ENCODE results near the gene CYP21A2. TPM values are rescaled to one million over a fixed set of nuclear protein-coding genes. Genes with fewer than 3 reads are reported as not detected.

Gene CYP21A2
- total and polyA plus RNA-seq, 4 donors, result 1.7 to 29.7 (median 18.3) TPM

DNA sequence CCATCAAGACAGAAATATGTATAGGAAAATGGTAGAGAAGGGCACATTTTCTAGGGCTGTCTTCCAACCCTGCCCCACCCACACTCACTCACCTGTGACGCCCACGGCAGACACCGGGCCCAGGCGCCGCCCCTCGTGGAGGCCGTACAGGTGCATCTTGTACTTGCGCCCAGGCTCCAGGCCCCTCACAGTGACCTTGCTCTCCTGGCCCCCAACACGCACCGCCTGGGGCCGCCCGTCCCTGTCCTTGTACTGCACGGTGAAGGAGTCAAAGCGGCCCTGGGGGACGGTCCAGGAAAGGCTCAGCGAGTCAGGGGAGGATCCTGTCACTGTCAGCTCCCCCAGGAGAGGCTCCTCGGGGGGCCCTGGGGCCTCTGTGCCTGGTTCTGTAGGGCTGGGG lies 19.8 kb downstream of the CYP21A2 start:
- Histone ChIP-seq H3K4me3 (ENCODE audit: low read depth in 1 of 3, low read length in 3 of 3) (no peak overlapping the region), H3K27me3 (ENCODE audit: control insufficient read depth in 4 of 4, insufficient read depth in 4 of 4, low read length in 3 of 4) (no peaks in the 10 kb centered on the region), H3K36me3 (ENCODE audit: control insufficient read depth in 4 of 4, insufficient read depth in 3 of 4, low read depth in 1 of 4, low read length in 3 of 4) (no peaks in the 10 kb centered on the region), H3K9ac (ENCODE audit: low read depth in 1 of 2, low read length in 2 of 2) (no peak overlapping the region), H3K4me1 (ENCODE audit: control insufficient read depth in 4 of 4, insufficient read depth in 4 of 4, low read length in 3 of 4) (no peaks in the 10 kb centered on the region), H3K27ac (ENCODE audit: low read depth in 1 of 2, low read length in 2 of 2) (no peak overlapping the region), H3K9me3 (ENCODE audit: control insufficient read depth in 4 of 4, low read length in 3 of 4) (no peaks in the 10 kb centered on the region)
- 91% methylated on average over 17 of the region's 17 CpGs for WGBS
- no peak for DNase-seq (ENCODE audit: low spot score)
- no peak for TF ChIP-seq HNF4G (IDR thresholded peaks at IDR 0.05)
- TF ChIP-seq NR2F2 (IDR thresholded peaks at IDR 0.05), result no peak
- no peak for TF ChIP-seq SP1 (IDR thresholded peaks at IDR 0.05)
- TF ChIP-seq RXRA (IDR thresholded peaks at IDR 0.05), result no peak
- no peak for TF ChIP-seq FOXA1 (IDR thresholded peaks at IDR 0.05)
- no peak for TF ChIP-seq HNF4A (conservative IDR thresholded peaks at IDR 0.05)
- TF ChIP-seq EGR1 (IDR thresholded peaks at IDR 0.05; ENCODE audit: low read depth in 2 of 2), result no peak
- TF ChIP-seq, protein P1, sequence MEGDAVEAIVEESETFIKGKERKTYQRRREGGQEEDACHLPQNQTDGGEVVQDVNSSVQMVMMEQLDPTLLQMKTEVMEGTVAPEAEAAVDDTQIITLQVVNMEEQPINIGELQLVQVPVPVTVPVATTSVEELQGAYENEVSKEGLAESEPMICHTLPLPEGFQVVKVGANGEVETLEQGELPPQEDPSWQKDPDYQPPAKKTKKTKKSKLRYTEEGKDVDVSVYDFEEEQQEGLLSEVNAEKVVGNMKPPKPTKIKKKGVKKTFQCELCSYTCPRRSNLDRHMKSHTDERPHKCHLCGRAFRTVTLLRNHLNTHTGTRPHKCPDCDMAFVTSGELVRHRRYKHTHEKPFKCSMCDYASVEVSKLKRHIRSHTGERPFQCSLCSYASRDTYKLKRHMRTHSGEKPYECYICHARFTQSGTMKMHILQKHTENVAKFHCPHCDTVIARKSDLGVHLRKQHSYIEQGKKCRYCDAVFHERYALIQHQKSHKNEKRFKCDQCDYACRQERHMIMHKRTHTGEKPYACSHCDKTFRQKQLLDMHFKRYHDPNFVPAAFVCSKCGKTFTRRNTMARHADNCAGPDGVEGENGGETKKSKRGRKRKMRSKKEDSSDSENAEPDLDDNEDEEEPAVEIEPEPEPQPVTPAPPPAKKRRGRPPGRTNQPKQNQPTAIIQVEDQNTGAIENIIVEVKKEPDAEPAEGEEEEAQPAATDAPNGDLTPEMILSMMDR (IDR thresholded peaks at IDR 0.05; ENCODE audit: low read depth, low read length, missing input control), result no peak
- TF ChIP-seq, protein P2, sequence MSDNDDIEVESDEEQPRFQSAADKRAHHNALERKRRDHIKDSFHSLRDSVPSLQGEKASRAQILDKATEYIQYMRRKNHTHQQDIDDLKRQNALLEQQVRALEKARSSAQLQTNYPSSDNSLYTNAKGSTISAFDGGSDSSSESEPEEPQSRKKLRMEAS (IDR thresholded peaks at IDR 0.05), result no peak
- no peak for TF ChIP-seq TAF1 (conservative IDR thresholded peaks at IDR 0.05)
- no peak for TF ChIP-seq YY1 (IDR thresholded peaks at IDR 0.05)
- TF ChIP-seq JUND (IDR thresholded peaks at IDR 0.05), result no peak
- TF ChIP-seq RAD21 (IDR thresholded peaks at IDR 0.05), result no peak
- TF ChIP-seq, protein P3, sequence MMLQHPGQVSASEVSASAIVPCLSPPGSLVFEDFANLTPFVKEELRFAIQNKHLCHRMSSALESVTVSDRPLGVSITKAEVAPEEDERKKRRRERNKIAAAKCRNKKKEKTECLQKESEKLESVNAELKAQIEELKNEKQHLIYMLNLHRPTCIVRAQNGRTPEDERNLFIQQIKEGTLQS (IDR thresholded peaks at IDR 0.05), result no peak

DNA sequence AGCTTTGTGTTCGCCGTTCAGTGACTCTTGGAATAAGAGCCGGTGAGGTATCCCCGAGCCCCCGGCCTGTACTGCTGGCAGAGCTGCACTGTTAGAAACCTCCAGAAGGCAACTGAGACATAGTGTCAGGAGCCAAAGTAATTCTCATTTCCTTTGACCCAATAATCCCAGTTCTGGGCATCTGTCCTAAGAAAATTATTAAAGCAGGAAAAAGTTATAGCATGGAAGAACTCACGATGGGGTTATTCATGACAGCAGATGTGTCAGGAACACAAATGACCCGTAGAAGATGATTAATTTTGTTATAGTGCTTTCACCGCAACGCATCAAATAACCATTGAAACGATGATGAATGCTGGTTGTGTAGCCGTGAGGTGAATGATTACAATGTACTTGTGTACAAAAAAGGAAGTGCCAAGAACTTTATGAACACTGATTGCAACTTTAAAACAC lies 20.3 kb downstream of the CYP21A2 start:
- H3K36me3 ChIP-seq (ENCODE audit: control insufficient read depth in 4 of 4, insufficient read depth in 3 of 4, low read depth in 1 of 4, low read length in 3 of 4), result no peaks in the 10 kb centered on the region
- H3K27me3 ChIP-seq (ENCODE audit: control insufficient read depth in 4 of 4, insufficient read depth in 4 of 4, low read length in 3 of 4), result no peaks in the 10 kb centered on the region
- H3K9me3 ChIP-seq (ENCODE audit: control insufficient read depth in 4 of 4, low read length in 3 of 4), result no peaks in the 10 kb centered on the region
- TF ChIP-seq YY1 (IDR thresholded peaks at IDR 0.05), result no peak
- TF ChIP-seq, protein P4, sequence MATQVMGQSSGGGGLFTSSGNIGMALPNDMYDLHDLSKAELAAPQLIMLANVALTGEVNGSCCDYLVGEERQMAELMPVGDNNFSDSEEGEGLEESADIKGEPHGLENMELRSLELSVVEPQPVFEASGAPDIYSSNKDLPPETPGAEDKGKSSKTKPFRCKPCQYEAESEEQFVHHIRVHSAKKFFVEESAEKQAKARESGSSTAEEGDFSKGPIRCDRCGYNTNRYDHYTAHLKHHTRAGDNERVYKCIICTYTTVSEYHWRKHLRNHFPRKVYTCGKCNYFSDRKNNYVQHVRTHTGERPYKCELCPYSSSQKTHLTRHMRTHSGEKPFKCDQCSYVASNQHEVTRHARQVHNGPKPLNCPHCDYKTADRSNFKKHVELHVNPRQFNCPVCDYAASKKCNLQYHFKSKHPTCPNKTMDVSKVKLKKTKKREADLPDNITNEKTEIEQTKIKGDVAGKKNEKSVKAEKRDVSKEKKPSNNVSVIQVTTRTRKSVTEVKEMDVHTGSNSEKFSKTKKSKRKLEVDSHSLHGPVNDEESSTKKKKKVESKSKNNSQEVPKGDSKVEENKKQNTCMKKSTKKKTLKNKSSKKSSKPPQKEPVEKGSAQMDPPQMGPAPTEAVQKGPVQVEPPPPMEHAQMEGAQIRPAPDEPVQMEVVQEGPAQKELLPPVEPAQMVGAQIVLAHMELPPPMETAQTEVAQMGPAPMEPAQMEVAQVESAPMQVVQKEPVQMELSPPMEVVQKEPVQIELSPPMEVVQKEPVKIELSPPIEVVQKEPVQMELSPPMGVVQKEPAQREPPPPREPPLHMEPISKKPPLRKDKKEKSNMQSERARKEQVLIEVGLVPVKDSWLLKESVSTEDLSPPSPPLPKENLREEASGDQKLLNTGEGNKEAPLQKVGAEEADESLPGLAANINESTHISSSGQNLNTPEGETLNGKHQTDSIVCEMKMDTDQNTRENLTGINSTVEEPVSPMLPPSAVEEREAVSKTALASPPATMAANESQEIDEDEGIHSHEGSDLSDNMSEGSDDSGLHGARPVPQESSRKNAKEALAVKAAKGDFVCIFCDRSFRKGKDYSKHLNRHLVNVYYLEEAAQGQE (IDR thresholded peaks at IDR 0.05), result no peak
- TF ChIP-seq SP1 (IDR thresholded peaks at IDR 0.05), result no peak
- TF ChIP-seq, protein P3 (IDR thresholded peaks at IDR 0.05), result no peak
- no peak for TF ChIP-seq EGR1 (IDR thresholded peaks at IDR 0.05; ENCODE audit: low read depth in 2 of 2)
- no peak for TF ChIP-seq FOXA2 (IDR thresholded peaks at IDR 0.05)
- TF ChIP-seq, protein P1 (IDR thresholded peaks at IDR 0.05; ENCODE audit: low read depth, low read length, missing input control), result no peak
- TF ChIP-seq, protein P2 (IDR thresholded peaks at IDR 0.05), result no peak
- TF ChIP-seq FOXA1 (IDR thresholded peaks at IDR 0.05), result no peak
- no peak for TF ChIP-seq NR2F2 (IDR thresholded peaks at IDR 0.05)
- no peak for TF ChIP-seq TAF1 (conservative IDR thresholded peaks at IDR 0.05)
- TF ChIP-seq HNF4G (IDR thresholded peaks at IDR 0.05), result no peak
- no peak for TF ChIP-seq JUND (IDR thresholded peaks at IDR 0.05)
- TF ChIP-seq, protein P5, sequence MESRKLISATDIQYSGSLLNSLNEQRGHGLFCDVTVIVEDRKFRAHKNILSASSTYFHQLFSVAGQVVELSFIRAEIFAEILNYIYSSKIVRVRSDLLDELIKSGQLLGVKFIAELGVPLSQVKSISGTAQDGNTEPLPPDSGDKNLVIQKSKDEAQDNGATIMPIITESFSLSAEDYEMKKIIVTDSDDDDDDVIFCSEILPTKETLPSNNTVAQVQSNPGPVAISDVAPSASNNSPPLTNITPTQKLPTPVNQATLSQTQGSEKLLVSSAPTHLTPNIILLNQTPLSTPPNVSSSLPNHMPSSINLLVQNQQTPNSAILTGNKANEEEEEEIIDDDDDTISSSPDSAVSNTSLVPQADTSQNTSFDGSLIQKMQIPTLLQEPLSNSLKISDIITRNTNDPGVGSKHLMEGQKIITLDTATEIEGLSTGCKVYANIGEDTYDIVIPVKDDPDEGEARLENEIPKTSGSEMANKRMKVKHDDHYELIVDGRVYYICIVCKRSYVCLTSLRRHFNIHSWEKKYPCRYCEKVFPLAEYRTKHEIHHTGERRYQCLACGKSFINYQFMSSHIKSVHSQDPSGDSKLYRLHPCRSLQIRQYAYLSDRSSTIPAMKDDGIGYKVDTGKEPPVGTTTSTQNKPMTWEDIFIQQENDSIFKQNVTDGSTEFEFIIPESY (IDR thresholded peaks at IDR 0.05), result no peak
- no peak for TF ChIP-seq GABPA (IDR thresholded peaks at IDR 0.05 in 1 of 2, conservative IDR thresholded peaks at IDR 0.05 in 1 of 2)
- no peak for TF ChIP-seq RXRA (IDR thresholded peaks at IDR 0.05)
- H3K9ac ChIP-seq (ENCODE audit: low read depth in 1 of 2, low read length in 2 of 2), result no peak overlapping the region
- no peaks in the 10 kb centered on the region for H3K4me1 ChIP-seq (ENCODE audit: control insufficient read depth in 4 of 4, insufficient read depth in 4 of 4, low read length in 3 of 4)
- H3K4me3 ChIP-seq (ENCODE audit: low read depth in 1 of 3, low read length in 3 of 3), result no peak overlapping the region
- no peak overlapping the region for H3K27ac ChIP-seq (ENCODE audit: low read depth in 1 of 2, low read length in 2 of 2)
- WGBS, result 88% methylated on average over 11 of the region's 11 CpGs
- DNase-seq (ENCODE audit: low spot score), result no peak

Measured in liver (tissue), 9 donors.